ENCODE measurements around the gene CEP89. TPM values are rescaled to one million over a fixed set of nuclear protein-coding genes. Genes with fewer than 3 reads are reported as not detected.

CEP89 gene
- total and polyA plus RNA-seq, 2 donors = 13.9 to 15.4 TPM

DNA sequence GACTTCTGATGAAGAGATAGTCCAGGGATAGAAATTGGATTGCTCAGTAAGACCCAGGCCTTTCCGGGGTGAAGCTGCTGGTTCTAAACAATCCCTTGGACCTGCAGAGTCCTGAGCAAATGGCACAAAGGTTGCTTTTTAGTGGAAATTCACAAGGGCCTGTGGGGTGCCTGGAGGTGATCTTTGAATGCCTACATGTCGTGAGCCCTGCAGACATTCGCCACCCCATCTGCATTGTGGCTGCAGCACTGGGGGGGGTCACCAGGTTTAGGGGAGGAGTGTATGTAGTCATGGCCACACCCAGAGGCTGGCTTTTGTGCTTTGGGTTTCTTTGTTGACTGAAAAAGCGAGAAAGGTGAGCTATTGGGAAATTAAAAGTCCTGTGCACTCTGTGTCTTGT, 143.6 kb downstream of the CEP89 start:
- H3K4me1 ChIP-seq (ENCODE audit: insufficient read depth) = no peaks in the 10 kb centered on the region
- no peak overlapping the region for H3K4me3 ChIP-seq (ENCODE audit: low read depth, low read length)
- H3K27ac ChIP-seq (ENCODE audit: low read depth) = no peak overlapping the region
- H3K36me3 ChIP-seq (ENCODE audit: insufficient read depth) = no peaks in the 10 kb centered on the region
- WGBS = 82% methylated on average over 4 of the region's 4 CpGs
- no peak for DNase-seq (ENCODE audit: extremely low spot score)

Small RNAs within 50 kb of the gene (small RNA-seq; reads per million reads assigned to genes)
- gene RN7SKP22 = not detected

Other genes with a start within 250 kb of the CEP89 start
- gene SLC7A9, start 102.2 kb downstream of the CEP89 start, total RNA-seq = 0.79 TPM
- gene SLC7A9, start 102.2 kb downstream of the CEP89 start, polyA plus RNA-seq = 0.28 TPM
- 2.4 TPM for gene FAAP24, start 284 bp upstream of the CEP89 start, total RNA-seq
- gene FAAP24, start 284 bp upstream of the CEP89 start, polyA plus RNA-seq = 2.9 TPM
- gene RHPN2, start 92.9 kb upstream of the CEP89 start, total RNA-seq = 3.5 TPM
- gene RHPN2, start 92.9 kb upstream of the CEP89 start, polyA plus RNA-seq = 1.8 TPM
- gene GPATCH1, start 109.2 kb upstream of the CEP89 start, total RNA-seq = 9.3 TPM
- 6.4 TPM for gene GPATCH1, start 109.2 kb upstream of the CEP89 start, polyA plus RNA-seq
- gene WDR88, start 160.2 kb upstream of the CEP89 start, total RNA-seq = not detected
- gene WDR88, start 160.2 kb upstream of the CEP89 start, polyA plus RNA-seq = not detected
- 14.4 TPM for gene LRP3, start 222.4 kb upstream of the CEP89 start, total RNA-seq
- gene LRP3, start 222.4 kb upstream of the CEP89 start, polyA plus RNA-seq = 40.0 TPM